OCI-LY1 (cell line): ENCODE results near the gene SNCG.
"Not testable (repeated sequence)": the region's sequence is repeated elsewhere in the genome, so short reads cannot be mapped to it uniquely, and the experiment has no call there.

ENCODE experiments used
- H2AFZ ChIP-seq: fragments of 200-600 bp; sonication (generic), shearing (Covaris generic); 2 replicates; pipeline ENCODE4 v1.6.0; 2014; ENCODE audit warnings: antibody characterized with exemption, mild to moderate bottlenecking, low read length
- H3F3A ChIP-seq: fragments of 200-600 bp; sonication (generic), shearing (Covaris generic); 2 replicates; pipeline ENCODE4 v1.6.0; 2014; ENCODE audit warnings: mild to moderate bottlenecking, antibody characterized with exemption, low read length, moderate library complexity; ENCODE audit not compliant: insufficient read depth
- H3K27ac ChIP-seq: fragments of 200-600 bp; sonication (generic); 2 replicates; pipeline ENCODE4 v1.5.1; 2014; ENCODE audit warnings: low read length, mixed run types, mild to moderate bottlenecking, low read depth; ENCODE audit not compliant: poor library complexity, severe bottlenecking
- H3K27me3 ChIP-seq: fragments of 200-600 bp; sonication (generic); 2 replicates; pipeline ENCODE4 v1.6.0; 2014; ENCODE audit warnings: antibody characterized with exemption, mild to moderate bottlenecking, low read length, moderate library complexity; ENCODE audit not compliant: insufficient read depth
- H3K36me3 ChIP-seq: fragments of 200-600 bp; sonication (generic); 2 replicates; pipeline ENCODE4 v1.6.1; 2014; ENCODE audit warnings: mild to moderate bottlenecking, antibody characterized with exemption, low read length, moderate library complexity, mixed read lengths; ENCODE audit not compliant: insufficient read depth
- H3K4me1 ChIP-seq: fragments of 200-600 bp; sonication (generic); 2 replicates; pipeline ENCODE4 v1.5.1; 2014; ENCODE audit warnings: mild to moderate bottlenecking, low read length, moderate library complexity; ENCODE audit not compliant: insufficient read depth, severe bottlenecking
- H3K4me2 ChIP-seq: fragments of 200-600 bp; sonication (generic), shearing (Covaris generic); 2 replicates; pipeline ENCODE4 v1.6.1; 2014; ENCODE audit warnings: low read length
- H3K4me3 ChIP-seq: fragments of 200-600 bp; sonication (generic); 2 replicates; pipeline ENCODE4 v1.5.1; 2014; ENCODE audit warnings: low read length, low read depth, mild to moderate bottlenecking, mixed read lengths; ENCODE audit not compliant: poor library complexity, severe bottlenecking
- H3K79me2 ChIP-seq: fragments of 200-600 bp; shearing (Covaris generic); 2 replicates; pipeline ENCODE4 v1.6.1; 2016; ENCODE audit warnings: mixed run types, low read length, mixed read lengths; ENCODE audit not compliant: insufficient read depth
- H3K9ac ChIP-seq: fragments of 200-600 bp; sonication (generic), shearing (Covaris generic); 2 replicates; pipeline ENCODE4 v1.6.1; 2014; ENCODE audit warnings: mild to moderate bottlenecking, low read length, mixed read lengths
- H3K9me2 ChIP-seq: fragments of 200-600 bp; sonication (generic), shearing (Covaris generic); 2 replicates; pipeline ENCODE4 v1.6.1; 2014; ENCODE audit warnings: low read depth, mild to moderate bottlenecking, low read length, mixed read lengths
- H3K9me3 ChIP-seq: fragments of 200-600 bp; shearing (Covaris generic); 2 replicates; pipeline ENCODE4 v1.6.1; 2014; ENCODE audit warnings: low read length, mixed read lengths
- H4K20me1 ChIP-seq: fragments of 200-600 bp; sonication (generic), shearing (Covaris generic); 2 replicates; pipeline ENCODE4 v1.6.0; 2016; ENCODE audit warnings: mild to moderate bottlenecking, low read length; ENCODE audit not compliant: insufficient read depth
- EZH2 ChIP-seq: fragments of 200-600 bp; sonication (generic), shearing (Covaris generic); IDR thresholded peaks from 2 replicates; pipeline ENCODE4 v1.8.0; 2017; ENCODE audit warnings: borderline replicate concordance, mixed run types, mild to moderate bottlenecking, antibody characterized with exemption, low read length, moderate library complexity, mixed read lengths
- TF ChIP-seq, protein P1 (sequence below): fragments of 200-600 bp; sonication (generic), shearing (Covaris generic); IDR thresholded peaks from 2 replicates; pipeline ENCODE4 v1.5.1; 2017; ENCODE audit warnings: mild to moderate bottlenecking, antibody characterized with exemption, low read length, moderate library complexity, mixed read lengths

SNCG gene

GRCh38 chr10:86979296-86979818 is 21.0 kb downstream of the SNCG start:
- TF ChIP-seq, protein P1, sequence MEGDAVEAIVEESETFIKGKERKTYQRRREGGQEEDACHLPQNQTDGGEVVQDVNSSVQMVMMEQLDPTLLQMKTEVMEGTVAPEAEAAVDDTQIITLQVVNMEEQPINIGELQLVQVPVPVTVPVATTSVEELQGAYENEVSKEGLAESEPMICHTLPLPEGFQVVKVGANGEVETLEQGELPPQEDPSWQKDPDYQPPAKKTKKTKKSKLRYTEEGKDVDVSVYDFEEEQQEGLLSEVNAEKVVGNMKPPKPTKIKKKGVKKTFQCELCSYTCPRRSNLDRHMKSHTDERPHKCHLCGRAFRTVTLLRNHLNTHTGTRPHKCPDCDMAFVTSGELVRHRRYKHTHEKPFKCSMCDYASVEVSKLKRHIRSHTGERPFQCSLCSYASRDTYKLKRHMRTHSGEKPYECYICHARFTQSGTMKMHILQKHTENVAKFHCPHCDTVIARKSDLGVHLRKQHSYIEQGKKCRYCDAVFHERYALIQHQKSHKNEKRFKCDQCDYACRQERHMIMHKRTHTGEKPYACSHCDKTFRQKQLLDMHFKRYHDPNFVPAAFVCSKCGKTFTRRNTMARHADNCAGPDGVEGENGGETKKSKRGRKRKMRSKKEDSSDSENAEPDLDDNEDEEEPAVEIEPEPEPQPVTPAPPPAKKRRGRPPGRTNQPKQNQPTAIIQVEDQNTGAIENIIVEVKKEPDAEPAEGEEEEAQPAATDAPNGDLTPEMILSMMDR: no peak
- no peaks in the 10 kb centered on the region for H3K9me2 ChIP-seq
- no peak overlapping the region for H2AFZ ChIP-seq
- H3K36me3 ChIP-seq: no peaks in the 10 kb centered on the region
- H3K4me2 ChIP-seq: no peak overlapping the region
- H3K4me1 ChIP-seq: no peaks in the 10 kb centered on the region
- no peak overlapping the region for H3K4me3 ChIP-seq
- H3K79me2 ChIP-seq: no peaks in the 10 kb centered on the region
- no peaks in the 10 kb centered on the region for H3K27me3 ChIP-seq
- no peaks in the 10 kb centered on the region for H3F3A ChIP-seq
- H4K20me1 ChIP-seq: no peaks in the 10 kb centered on the region
- no peak overlapping the region for H3K9ac ChIP-seq
- no peak overlapping the region for H3K27ac ChIP-seq
- no peaks in the 10 kb centered on the region for H3K9me3 ChIP-seq

- Histone ChIP-seq H3K9me2 (no peaks in the 10 kb centered on the region), H3F3A (no peaks in the 10 kb centered on the region), H3K27me3 (no peaks in the 10 kb centered on the region), H3K9ac (no peak overlapping the region), H3K4me3 (no peak overlapping the region), H3K27ac (no peak overlapping the region), H3K79me2 (no peaks in the 10 kb centered on the region), H3K9me3 (no peaks in the 10 kb centered on the region), H2AFZ (no peak overlapping the region), H3K36me3 (no peaks in the 10 kb centered on the region), H4K20me1 (no peaks in the 10 kb centered on the region), H3K4me1 (no peaks in the 10 kb centered on the region), H3K4me2 (no peak overlapping the region)
- no peak for TF ChIP-seq EZH2
- TF ChIP-seq, protein P1: no peak
These were observed 21.6 kb downstream of the SNCG start for GRCh38 chr10:86979977-86980448.

DNA sequence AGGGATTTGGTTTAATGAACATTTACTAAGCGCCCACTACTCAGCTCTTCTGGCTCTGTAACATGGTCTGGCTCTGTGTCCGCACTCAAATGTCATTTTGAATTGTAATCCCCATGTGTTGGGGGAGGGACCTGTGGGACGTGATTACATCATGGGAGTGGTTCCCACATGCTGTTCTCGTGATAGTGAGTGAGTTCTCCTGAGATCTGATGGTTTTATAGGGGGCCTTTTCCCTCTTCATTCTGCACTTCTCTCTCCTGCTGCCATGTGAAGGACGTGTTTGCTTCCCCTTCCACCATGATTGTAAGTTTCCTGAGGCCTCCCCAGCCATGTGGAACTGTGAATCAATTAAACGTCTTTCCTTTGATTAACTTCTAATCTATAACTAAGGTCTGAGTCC is 22.6 kb downstream of the SNCG start:
- H3K4me1 ChIP-seq, H3K9ac ChIP-seq, H3K27ac ChIP-seq, H3K4me2 ChIP-seq, H2AFZ ChIP-seq, H3K36me3 ChIP-seq, H3K9me3 ChIP-seq, H3K79me2 ChIP-seq, H3F3A ChIP-seq, H4K20me1 ChIP-seq, H3K27me3 ChIP-seq, H3K9me2 ChIP-seq, H3K4me3 ChIP-seq: not testable (repeated sequence)

GRCh38 chr10:86981716-86982115 is 23.3 kb downstream of the SNCG start:
- H3K36me3 ChIP-seq: no peaks in the 10 kb centered on the region
- H3K4me3 ChIP-seq: no peak overlapping the region
- no peak overlapping the region for H3K27ac ChIP-seq
- no peaks in the 10 kb centered on the region for H3F3A ChIP-seq
- no peaks in the 10 kb centered on the region for H3K27me3 ChIP-seq
- no peak overlapping the region for H3K4me2 ChIP-seq
- H3K9me2 ChIP-seq: no peaks in the 10 kb centered on the region
- H4K20me1 ChIP-seq: no peaks in the 10 kb centered on the region
- no peak overlapping the region for H3K9ac ChIP-seq
- H3K9me3 ChIP-seq: no peaks in the 10 kb centered on the region
- no peaks in the 10 kb centered on the region for H3K79me2 ChIP-seq
- H2AFZ ChIP-seq: no peak overlapping the region
- TF ChIP-seq EZH2: no peak
- TF ChIP-seq, protein P1: no peak
- no peaks in the 10 kb centered on the region for H3K4me1 ChIP-seq

DNA sequence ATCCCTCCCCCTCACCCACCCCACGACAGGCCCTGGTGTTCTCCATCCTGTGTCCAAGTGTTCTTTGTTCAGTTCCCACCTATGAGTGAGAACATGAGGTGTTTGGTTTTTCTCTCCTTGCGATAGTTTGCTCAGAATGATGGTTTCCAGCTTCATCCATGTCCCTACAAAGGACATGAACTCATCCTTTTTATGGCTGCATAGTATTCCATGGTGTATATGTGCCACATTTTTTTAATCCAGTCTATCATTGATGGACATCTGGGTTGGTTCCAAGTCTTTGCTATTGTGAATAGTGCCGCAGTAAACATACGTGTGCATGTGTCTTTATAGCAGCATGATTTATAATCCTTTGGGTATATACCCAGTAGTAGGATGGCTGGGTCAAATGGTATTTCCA is 26.1 kb downstream of the SNCG start:
- H3K79me2 ChIP-seq, H2AFZ ChIP-seq, H3K4me2 ChIP-seq, H3K9ac ChIP-seq, H3K27ac ChIP-seq, H3K36me3 ChIP-seq, H3K4me3 ChIP-seq, H3K27me3 ChIP-seq, H3F3A ChIP-seq, H4K20me1 ChIP-seq, H3K4me1 ChIP-seq, H3K9me3 ChIP-seq, H3K9me2 ChIP-seq: not testable (repeated sequence)
